ENCODE results near the gene KIF15. TPM values are rescaled to one million over a fixed set of nuclear protein-coding genes. Genes with fewer than 3 reads are reported as not detected.

The KIF15 gene
- total RNA-seq, 4 donors from 2014 or later = 0.95 to 11.5 (median 0.96) TPM; not detected in 1

- 79% methylated on average over 3 of the region's 3 CpGs; no CpG with 5 or more reads in 1 of the 2 donors for WGBS, 2 donors (ENCODE audit: low coverage in 1 of 2)
- TF ChIP-seq CTCF (IDR thresholded peaks at IDR 0.05) = no peak
- TF ChIP-seq POLR2A (IDR thresholded peaks at IDR 0.05) = no peak
- no peak for TF ChIP-seq EP300 (IDR thresholded peaks at IDR 0.05; ENCODE audit: low read depth)
- no peak for TF ChIP-seq POLR2AphosphoS5 (IDR thresholded peaks at IDR 0.05)
- intact Hi-C loops (cut with DNase I; ENCODE audit: low total_unique reads) (no loop called here), in situ Hi-C loops (cut with MboI; ENCODE audit: low pct_ligation_motif_present in 1 of 4, low pct_unique_long_range_greater_than_20kb in 1 of 4, low sequenced_read_pairs in 3 of 4) (no loop called here)
- H3K27ac ChIP-seq = no peak overlapping the region
- no peaks in the 10 kb centered on the region for H3K36me3 ChIP-seq
- no peaks in the 10 kb centered on the region for H3K4me1 ChIP-seq
- no peak for DNase-seq
- no peaks in the 10 kb centered on the region for H3K9me3 ChIP-seq
- H3K4me3 ChIP-seq = no peak overlapping the region
- peaks cover 10% of the 10 kb centered on the region for H3K27me3 ChIP-seq
Observed at GRCh38 chr3:44886561-44886960, 125.0 kb downstream of the KIF15 start.

GRCh38 chr3:44887101-44887500, 125.5 kb downstream of the KIF15 start:
- H3K4me1 ChIP-seq = no peaks in the 10 kb centered on the region
- TF ChIP-seq EP300 (IDR thresholded peaks at IDR 0.05; ENCODE audit: low read depth) (no peak), POLR2A (IDR thresholded peaks at IDR 0.05) (no peak), POLR2AphosphoS5 (IDR thresholded peaks at IDR 0.05) (no peak), CTCF (IDR thresholded peaks at IDR 0.05) (no peak)
- H3K27me3 ChIP-seq = peaks cover 10% of the 10 kb centered on the region
- in situ Hi-C loops (cut with MboI; ENCODE audit: low pct_ligation_motif_present in 1 of 4, low pct_unique_long_range_greater_than_20kb in 1 of 4, low sequenced_read_pairs in 3 of 4) = no loop called here
- H3K27ac ChIP-seq = no peak overlapping the region
- intact Hi-C loops (cut with DNase I; ENCODE audit: low total_unique reads) = no loop called here
- H3K4me3 ChIP-seq = no peak overlapping the region
- no peaks in the 10 kb centered on the region for H3K36me3 ChIP-seq
- no peak for DNase-seq
- no peaks in the 10 kb centered on the region for H3K9me3 ChIP-seq
- WGBS, 2 donors (ENCODE audit: low coverage in 1 of 2) = 70% methylated on average over 7 of the region's 7 CpGs; no CpG with 5 or more reads in 1 of the 2 donors

- in situ Hi-C loops (cut with MboI; ENCODE audit: low pct_ligation_motif_present in 1 of 4, low pct_unique_long_range_greater_than_20kb in 1 of 4, low sequenced_read_pairs in 3 of 4) (no loop called here), intact Hi-C loops (cut with DNase I; ENCODE audit: low total_unique reads) (no loop called here)
- no peaks in the 10 kb centered on the region for H3K36me3 ChIP-seq
- no peaks in the 10 kb centered on the region for H3K27me3 ChIP-seq
- TF ChIP-seq CTCF (IDR thresholded peaks at IDR 0.05) (no peak), POLR2AphosphoS5 (IDR thresholded peaks at IDR 0.05) (no peak), POLR2A (IDR thresholded peaks at IDR 0.05) (no peak), EP300 (IDR thresholded peaks at IDR 0.05; ENCODE audit: low read depth) (no peak)
- 74% methylated on average over 3 of the region's 3 CpGs; no CpG with 5 or more reads in 1 of the 2 donors for whole genome bisulfite sequencing, 2 donors (ENCODE audit: low coverage in 1 of 2)
- no peak overlapping the region for H3K4me3 ChIP-seq
- DNase-seq = no peak
- H3K27ac ChIP-seq = no peak overlapping the region
- no peaks in the 10 kb centered on the region for H3K4me1 ChIP-seq
- H3K9me3 ChIP-seq = no peaks in the 10 kb centered on the region
Observed at GRCh38 chr3:44890258-44890657, 128.7 kb downstream of the KIF15 start.

GRCh38 chr3:44890852-44891251, 129.3 kb downstream of the KIF15 start:
- H3K27ac ChIP-seq = no peak overlapping the region
- in situ Hi-C loops (cut with MboI; ENCODE audit: low pct_ligation_motif_present in 1 of 4, low pct_unique_long_range_greater_than_20kb in 1 of 4, low sequenced_read_pairs in 3 of 4) (no loop called here), intact Hi-C loops (cut with DNase I; ENCODE audit: low total_unique reads) (no loop called here)
- H3K36me3 ChIP-seq = no peaks in the 10 kb centered on the region
- DNase-seq = no peak
- no peaks in the 10 kb centered on the region for H3K4me1 ChIP-seq
- TF ChIP-seq POLR2A (IDR thresholded peaks at IDR 0.05) = no peak
- TF ChIP-seq POLR2AphosphoS5 (IDR thresholded peaks at IDR 0.05) = no peak
- no peak for TF ChIP-seq EP300 (IDR thresholded peaks at IDR 0.05; ENCODE audit: low read depth)
- no peak for TF ChIP-seq CTCF (IDR thresholded peaks at IDR 0.05)
- WGBS, 2 donors (ENCODE audit: low coverage in 1 of 2) = 75 to 86% methylated on average over 2 to 3 of the region's 3 CpGs
- no peaks in the 10 kb centered on the region for H3K27me3 ChIP-seq
- no peaks in the 10 kb centered on the region for H3K9me3 ChIP-seq
- no peak overlapping the region for H3K4me3 ChIP-seq
